ENCODE data around the gene DDX42.

DNA sequence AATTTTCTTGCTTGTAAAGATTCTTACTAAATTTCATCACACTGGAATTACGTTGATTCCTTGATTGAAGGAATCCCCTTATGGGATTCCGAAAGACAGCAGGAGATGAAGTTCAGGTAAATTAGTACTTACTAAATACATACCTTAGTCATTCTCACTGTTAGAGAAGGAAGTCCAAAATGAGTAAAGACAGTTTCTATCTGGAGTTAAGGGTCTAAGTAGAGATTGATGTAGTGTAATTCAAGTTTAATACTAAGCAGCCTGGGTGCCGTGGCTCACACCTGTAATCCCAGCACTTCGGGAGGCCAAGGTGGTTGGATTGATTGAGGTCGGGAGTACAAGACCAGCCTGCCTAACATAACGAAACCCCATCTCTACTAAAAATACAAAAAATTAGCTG lies 9.6 kb downstream of the DDX42 start:
- TF ChIP-seq FOXP1 (CRISPR knock-in tag; IDR thresholded peaks at IDR 0.05; ENCODE audit: borderline replicate concordance) (no peak), ZNF121 (CRISPR knock-in tag; IDR thresholded peaks at IDR 0.05) (no peak), ELF4 (CRISPR knock-in tag; IDR thresholded peaks at IDR 0.05; ENCODE audit: low read depth) (no peak)
- TF ChIP-seq, protein P1, sequence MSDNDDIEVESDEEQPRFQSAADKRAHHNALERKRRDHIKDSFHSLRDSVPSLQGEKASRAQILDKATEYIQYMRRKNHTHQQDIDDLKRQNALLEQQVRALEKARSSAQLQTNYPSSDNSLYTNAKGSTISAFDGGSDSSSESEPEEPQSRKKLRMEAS (CRISPR knock-in tag; IDR thresholded peaks at IDR 0.05) = no peak
- TF ChIP-seq, protein P2, sequence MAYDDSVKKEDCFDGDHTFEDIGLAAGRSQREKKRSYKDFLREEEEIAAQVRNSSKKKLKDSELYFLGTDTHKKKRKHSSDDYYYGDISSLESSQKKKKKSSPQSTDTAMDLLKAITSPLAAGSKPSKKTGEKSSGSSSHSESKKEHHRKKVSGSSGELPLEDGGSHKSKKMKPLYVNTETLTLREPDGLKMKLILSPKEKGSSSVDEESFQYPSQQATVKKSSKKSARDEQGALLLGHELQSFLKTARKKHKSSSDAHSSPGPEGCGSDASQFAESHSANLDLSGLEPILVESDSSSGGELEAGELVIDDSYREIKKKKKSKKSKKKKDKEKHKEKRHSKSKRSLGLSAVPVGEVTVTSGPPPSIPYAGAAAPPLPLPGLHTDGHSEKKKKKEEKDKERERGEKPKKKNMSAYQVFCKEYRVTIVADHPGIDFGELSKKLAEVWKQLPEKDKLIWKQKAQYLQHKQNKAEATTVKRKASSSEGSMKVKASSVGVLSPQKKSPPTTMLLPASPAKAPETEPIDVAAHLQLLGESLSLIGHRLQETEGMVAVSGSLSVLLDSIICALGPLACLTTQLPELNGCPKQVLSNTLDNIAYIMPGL (CRISPR knock-in tag; IDR thresholded peaks at IDR 0.05) = no peak

Data from WTC11 (cell line).